ENCODE data around the gene ZNF609. TPM values are rescaled to one million over a fixed set of nuclear protein-coding genes. Genes with fewer than 3 reads are reported as not detected.

The ZNF609 gene
- total RNA-seq, 1 experiment from 2014 or later = 31.0 TPM

- H4K20me1 ChIP-seq (ENCODE audit: insufficient read depth) = peaks cover 2% of the 10 kb centered on the region; the same call in 1 of the 2 replicates
- peak overlapping the region; percentile 67 for H3K27ac ChIP-seq (ENCODE audit: low read depth, low read length)
- peaks cover 47% of the 10 kb centered on the region for H3K79me2 ChIP-seq (ENCODE audit: insufficient read depth, low read length)
- no peaks in the 10 kb centered on the region for H3K27me3 ChIP-seq (ENCODE audit: insufficient read depth, low read length)
- intact Hi-C loops (cut with micrococcal nuclease) = no loop called here
- H3K4me2 ChIP-seq (ENCODE audit: low read length) = peak overlapping the region; percentile 93
- H2AFZ ChIP-seq (ENCODE audit: low read depth, low read length, poor library complexity, severe bottlenecking) = peak overlapping the region; percentile 56
- POLR2A ChIA-PET = no interaction called here
- peak overlapping the region; percentile 89 to 91 for H3K4me3 ChIP-seq (replicated peaks in 1 of 2; ENCODE audit: low read depth in 1 of 2, low read length in 2 of 2)
- TF ChIP-seq REST (IDR thresholded peaks at IDR 0.05; ENCODE audit: low read depth) (no peak), JUND (IDR thresholded peaks at IDR 0.05) (no peak), SP1 (IDR thresholded peaks at IDR 0.05; ENCODE audit: low read depth) (peak; percentile 36; the same call in 1 of the 2 replicates), TCF7L2 (IDR thresholded peaks at IDR 0.05; ENCODE audit: borderline replicate concordance, extremely low read depth, insufficient read depth, insufficient read length) (peak; percentile 94), YY1 (IDR thresholded peaks at IDR 0.05; ENCODE audit: extremely low read depth, insufficient replicate concordance, low read depth, low read length) (peak; percentile 18), POLR2AphosphoS5 (IDR thresholded peaks at IDR 0.05; ENCODE audit: low read depth, low read length) (peak; percentile 74), EGR1 (IDR thresholded peaks at IDR 0.05; ENCODE audit: low read depth) (no peak), ATF3 (IDR thresholded peaks at IDR 0.05) (no peak), SIN3A (IDR thresholded peaks at IDR 0.05; ENCODE audit: low read depth) (peak; percentile 51; the same call in 1 of the 2 replicates), POLR2A (IDR thresholded peaks at IDR 0.05; ENCODE audit: borderline replicate concordance, extremely low read depth, insufficient read depth, insufficient read length) (peak; percentile 64), CBX3 (IDR thresholded peaks at IDR 0.05; ENCODE audit: low read depth) (0 out of 2 replicates have a peak, but pooled peaks have one; percentile 13), CTCF (IDR thresholded peaks at IDR 0.05 in 2 of 3, conservative IDR thresholded peaks at IDR 0.05 in 1 of 3; ENCODE audit: borderline replicate concordance in 1 of 3, insufficient read depth in 1 of 3, low read depth in 2 of 3, low read length in 2 of 3) (no peak), ZFX (IDR thresholded peaks at IDR 0.05) (peak; percentile 76)
- RAD21 ChIA-PET (ENCODE audit: low non-redundant PET in 1 of 2, low total read pairs in 2 of 2, uncharacterized antibody in 2 of 2, unreplicated experiment in 2 of 2) = no interaction called here
- H3K9ac ChIP-seq (ENCODE audit: low read length) = peak overlapping the region; percentile 82
- peak; percentile 67 for DNase-seq (ENCODE audit: low read depth, low spot score)
- H3K9me3 ChIP-seq (ENCODE audit: control insufficient read depth in 1 of 2, insufficient read depth in 1 of 2, low read depth in 1 of 2, low read length in 2 of 2) = no peaks in the 10 kb centered on the region
- H3K36me3 ChIP-seq (ENCODE audit: control insufficient read depth in 1 of 2, insufficient read depth in 2 of 2, low read length in 2 of 2) = peaks cover 0 to 3% of the 10 kb centered on the region in 2 experiments; a peak in 1 of 4 replicates
- peaks cover 26 to 47% of the 10 kb centered on the region in 2 experiments for H3K4me1 ChIP-seq (ENCODE audit: control insufficient read depth in 1 of 2, insufficient read depth in 2 of 2, low read length in 2 of 2)
- no peaks in the 10 kb centered on the region for H3K9me2 ChIP-seq (ENCODE audit: insufficient read depth)
- ATAC-seq = peak; percentile 94
- CTCF ChIA-PET = interaction anchor here (1.3 kb wide), 1 partner anchor 25 kb away, joined by 3 read pairs; no protein-coding TSS in a partner anchor
- BruUV-seq (replicated peaks) = no TSS peak
Observed at GRCh38 chr15:64702816-64703631, 242.6 kb downstream of the ZNF609 start.
